Testis (tissue), 2 donors: ENCODE data around the gene FRG1.

Experiments used
- POLR2A ChIP-seq: fragments of 450-650 bp; IDR thresholded peaks from one replicate; pipeline ENCODE4 v1.6.1; 2017; ENCODE audit warnings: antibody characterized with exemption, mild to moderate bottlenecking, moderate library complexity
- TF ChIP-seq, protein P1 (sequence below), 3 experiments: fragments of 450-650 bp in 2 of 3; fragments of 200-600 bp in 1 of 3; sonication (generic) in 1 of 3; IDR thresholded peaks; one replicate each; pipeline ENCODE4 v1.5.1; 2016 to 2019; ENCODE audit warnings: antibody characterized with exemption in 3 of 3, mild to moderate bottlenecking in 2 of 3, moderate library complexity in 1 of 3

DNA sequence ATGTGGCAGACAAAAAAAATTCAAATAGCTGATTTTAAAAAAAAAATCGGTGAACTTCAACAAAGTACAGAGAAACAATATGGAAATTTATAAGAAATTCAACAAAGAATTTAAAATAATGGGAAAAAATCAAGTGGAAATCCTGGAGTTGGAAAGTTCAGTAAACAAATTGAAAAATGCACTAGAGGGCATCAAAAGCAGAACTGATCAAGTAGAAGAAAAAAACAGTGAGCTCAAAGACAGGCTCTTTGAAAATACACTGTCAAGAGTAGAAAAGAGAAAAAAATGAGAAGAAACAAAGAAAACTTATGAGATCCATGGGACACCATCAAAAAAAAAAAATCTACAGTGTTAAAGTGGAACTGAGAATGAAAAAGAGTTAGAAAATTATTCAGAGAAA lies 19.6 kb upstream of the FRG1 start:
- TF ChIP-seq, protein P1, sequence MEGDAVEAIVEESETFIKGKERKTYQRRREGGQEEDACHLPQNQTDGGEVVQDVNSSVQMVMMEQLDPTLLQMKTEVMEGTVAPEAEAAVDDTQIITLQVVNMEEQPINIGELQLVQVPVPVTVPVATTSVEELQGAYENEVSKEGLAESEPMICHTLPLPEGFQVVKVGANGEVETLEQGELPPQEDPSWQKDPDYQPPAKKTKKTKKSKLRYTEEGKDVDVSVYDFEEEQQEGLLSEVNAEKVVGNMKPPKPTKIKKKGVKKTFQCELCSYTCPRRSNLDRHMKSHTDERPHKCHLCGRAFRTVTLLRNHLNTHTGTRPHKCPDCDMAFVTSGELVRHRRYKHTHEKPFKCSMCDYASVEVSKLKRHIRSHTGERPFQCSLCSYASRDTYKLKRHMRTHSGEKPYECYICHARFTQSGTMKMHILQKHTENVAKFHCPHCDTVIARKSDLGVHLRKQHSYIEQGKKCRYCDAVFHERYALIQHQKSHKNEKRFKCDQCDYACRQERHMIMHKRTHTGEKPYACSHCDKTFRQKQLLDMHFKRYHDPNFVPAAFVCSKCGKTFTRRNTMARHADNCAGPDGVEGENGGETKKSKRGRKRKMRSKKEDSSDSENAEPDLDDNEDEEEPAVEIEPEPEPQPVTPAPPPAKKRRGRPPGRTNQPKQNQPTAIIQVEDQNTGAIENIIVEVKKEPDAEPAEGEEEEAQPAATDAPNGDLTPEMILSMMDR (IDR thresholded peaks at IDR 0.05): no peak
- TF ChIP-seq POLR2A: no peak
